Endodermal cell (in vitro differentiated cells): ENCODE data around the gene MAGOHB. TPM values are rescaled to one million over a fixed set of nuclear protein-coding genes. Genes with fewer than 3 reads are reported as not detected.

Experiments
- DNase-seq: peaks from one replicate; pipeline ENCODE4 v3.0.0-alpha.2; 2017
- H3K27ac ChIP-seq: 2 replicates; pipeline ENCODE4 v1.5.1; 2013; ENCODE audit warnings: mild to moderate bottlenecking, low read depth, low read length, moderate library complexity
- H3K27me3 ChIP-seq: 2 replicates; pipeline ENCODE4 v1.6.1; 2013; ENCODE audit warnings: mild to moderate bottlenecking, low read length, moderate library complexity; ENCODE audit not compliant: insufficient read depth, control insufficient read depth, poor library complexity, severe bottlenecking
- H3K36me3 ChIP-seq: 2 replicates; pipeline ENCODE4 v1.7.0; 2013; ENCODE audit warnings: mild to moderate bottlenecking, low read length, moderate library complexity; ENCODE audit not compliant: control insufficient read depth, insufficient read depth
- H3K4me1 ChIP-seq: one replicate; pipeline ENCODE4 v1.7.0; 2013; ENCODE audit warnings: low read length; ENCODE audit not compliant: control insufficient read depth, insufficient read depth
- H3K4me3 ChIP-seq: 2 replicates; pipeline ENCODE4 v1.5.1; 2013; ENCODE audit warnings: mild to moderate bottlenecking, low read length, moderate library complexity
- H3K9ac ChIP-seq: 2 replicates; pipeline ENCODE4 v1.6.1; 2013; ENCODE audit warnings: mild to moderate bottlenecking, low read length, moderate library complexity; ENCODE audit not compliant: poor library complexity, severe bottlenecking; ENCODE audit errors: extremely low read depth
- H3K9me3 ChIP-seq: 2 replicates; pipeline ENCODE4 v1.6.1; 2013; ENCODE audit warnings: mild to moderate bottlenecking, low read length, moderate library complexity; ENCODE audit not compliant: control insufficient read depth
- H3K27ac Mint-ChIP-seq: 2 replicates; pipeline ENCODE4 v1.8.0; 2020; ENCODE audit warnings: mixed read lengths
- H3K27me3 Mint-ChIP-seq: 2 replicates; pipeline ENCODE4 v1.8.0; 2021; ENCODE audit warnings: mild to moderate bottlenecking, mixed read lengths; ENCODE audit not compliant: insufficient read depth
- H3K36me3 Mint-ChIP-seq: 2 replicates; pipeline ENCODE4 v1.8.0; 2020; ENCODE audit warnings: low read depth, mixed read lengths
- H3K4me1 Mint-ChIP-seq: 2 replicates; pipeline ENCODE4 v1.8.0; 2020; ENCODE audit warnings: mixed read lengths
- H3K4me3 Mint-ChIP-seq: 2 replicates; pipeline ENCODE4 v1.8.0; 2020; ENCODE audit warnings: mild to moderate bottlenecking, moderate library complexity, mixed read lengths
- H3K9me3 Mint-ChIP-seq: 2 replicates; pipeline ENCODE4 v1.8.0; 2020; ENCODE audit warnings: mild to moderate bottlenecking, mixed read lengths
- WGBS, 2 experiments: methylation state at CpG; one replicate each; pipeline versions ENCODE4 v1.1.5 to v1.1.7; 2013; ENCODE audit warnings: missing lambda C conversion rate in 2 of 2, mixed read lengths in 1 of 2; ENCODE audit not compliant: insufficient coverage in 1 of 2, insufficient read length in 1 of 2; 5-methylcytosine and 5-hydroxymethylcytosine counted together
- total RNA-seq, 2 donors: library from RNA; stranded (reverse); fragmentation: NEBNext Ultra II Directional in 1 of 2; extraction: Animal tissue kit (Norgen Biotek cat#: 25700) in 1 of 2; gene quantifications; 2 replicates in 1 of 2; 3 replicates in 1 of 2; pipeline ENCODE4 v1.2.1, GENCODE V29; 2021
- TF ChIP-seq, protein P1 (sequence below): fragments of 200-600 bp; sonication (generic); conservative IDR thresholded peaks from 2 replicates; pipeline ENCODE4 v1.5.0; 2021; ENCODE audit warnings: antibody characterized with exemption, mild to moderate bottlenecking

MAGOHB gene
- total RNA-seq, 2 donors from 2014 or later = 53.8 to 75.8 TPM

DNA sequence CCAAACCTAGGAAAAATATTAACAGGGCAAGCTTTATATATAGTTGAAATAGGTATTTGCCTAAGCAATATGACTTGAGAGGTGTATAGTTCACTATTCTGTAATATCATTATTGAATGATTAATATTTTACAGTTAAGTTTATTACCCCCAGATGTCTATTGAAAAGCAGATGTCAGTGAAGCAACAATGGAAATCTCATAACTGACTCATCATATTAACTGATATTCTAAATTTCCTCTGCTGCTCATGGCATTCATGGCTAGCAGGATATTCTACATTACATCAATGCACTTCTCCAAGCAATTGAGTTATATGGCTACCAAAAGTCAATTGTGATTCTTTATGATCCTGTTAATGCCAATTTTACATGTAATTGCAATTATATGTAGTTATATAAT is 9.7 kb upstream of the MAGOHB start:
- peaks cover 2% of the 10 kb centered on the region for H3K9me3 Mint-ChIP-seq
- H3K4me3 ChIP-seq = no peak overlapping the region
- H3K36me3 Mint-ChIP-seq = peaks cover 9% of the 10 kb centered on the region
- no peaks in the 10 kb centered on the region for H3K4me1 Mint-ChIP-seq
- H3K9me3 ChIP-seq = no peaks in the 10 kb centered on the region
- no peaks in the 10 kb centered on the region for H3K4me1 ChIP-seq
- no peak overlapping the region for H3K4me3 Mint-ChIP-seq
- H3K27me3 Mint-ChIP-seq = no peaks in the 10 kb centered on the region
- no peak overlapping the region for H3K9ac ChIP-seq
- H3K27ac Mint-ChIP-seq = no peak overlapping the region
- no peak for DNase-seq
- H3K36me3 ChIP-seq = no peaks in the 10 kb centered on the region
- no peak overlapping the region for H3K27ac ChIP-seq
- peaks cover 9% of the 10 kb centered on the region for H3K27me3 ChIP-seq
- TF ChIP-seq, protein P1, sequence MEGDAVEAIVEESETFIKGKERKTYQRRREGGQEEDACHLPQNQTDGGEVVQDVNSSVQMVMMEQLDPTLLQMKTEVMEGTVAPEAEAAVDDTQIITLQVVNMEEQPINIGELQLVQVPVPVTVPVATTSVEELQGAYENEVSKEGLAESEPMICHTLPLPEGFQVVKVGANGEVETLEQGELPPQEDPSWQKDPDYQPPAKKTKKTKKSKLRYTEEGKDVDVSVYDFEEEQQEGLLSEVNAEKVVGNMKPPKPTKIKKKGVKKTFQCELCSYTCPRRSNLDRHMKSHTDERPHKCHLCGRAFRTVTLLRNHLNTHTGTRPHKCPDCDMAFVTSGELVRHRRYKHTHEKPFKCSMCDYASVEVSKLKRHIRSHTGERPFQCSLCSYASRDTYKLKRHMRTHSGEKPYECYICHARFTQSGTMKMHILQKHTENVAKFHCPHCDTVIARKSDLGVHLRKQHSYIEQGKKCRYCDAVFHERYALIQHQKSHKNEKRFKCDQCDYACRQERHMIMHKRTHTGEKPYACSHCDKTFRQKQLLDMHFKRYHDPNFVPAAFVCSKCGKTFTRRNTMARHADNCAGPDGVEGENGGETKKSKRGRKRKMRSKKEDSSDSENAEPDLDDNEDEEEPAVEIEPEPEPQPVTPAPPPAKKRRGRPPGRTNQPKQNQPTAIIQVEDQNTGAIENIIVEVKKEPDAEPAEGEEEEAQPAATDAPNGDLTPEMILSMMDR = no peak

DNA sequence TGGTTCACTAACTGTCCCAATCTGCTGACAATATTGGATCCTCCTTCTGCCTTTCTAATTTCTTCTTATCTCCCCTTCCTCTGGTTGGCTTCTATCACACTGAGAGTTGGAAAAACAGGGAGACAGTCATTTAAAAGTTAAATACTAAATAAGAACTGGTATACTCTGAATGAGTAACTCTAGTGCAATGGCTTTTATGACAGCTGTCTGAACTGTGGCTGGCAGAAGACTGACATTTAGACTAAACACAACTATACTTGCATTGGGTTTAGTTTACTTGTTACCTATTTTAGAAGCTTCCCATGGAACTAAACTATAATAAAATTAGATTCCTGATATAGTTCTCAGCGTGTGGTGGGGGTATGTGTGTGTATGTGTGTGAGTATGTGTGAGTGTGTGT is 7.9 kb upstream of the MAGOHB start:
- peaks cover 2% of the 10 kb centered on the region for H3K9me3 Mint-ChIP-seq
- no peak overlapping the region for H3K27ac Mint-ChIP-seq
- no CpG with 5 or more reads among the region's 1 CpG for WGBS, 2 experiments
- no peaks in the 10 kb centered on the region for H3K4me1 Mint-ChIP-seq
- no peaks in the 10 kb centered on the region for H3K4me1 ChIP-seq
- H3K27ac ChIP-seq = no peak overlapping the region
- H3K27me3 Mint-ChIP-seq = no peaks in the 10 kb centered on the region
- DNase-seq = no peak
- no peaks in the 10 kb centered on the region for H3K9me3 ChIP-seq
- no peak overlapping the region for H3K9ac ChIP-seq
- H3K27me3 ChIP-seq = peaks cover 10% of the 10 kb centered on the region
- no peak overlapping the region for H3K4me3 ChIP-seq
- H3K36me3 Mint-ChIP-seq = peaks cover 6% of the 10 kb centered on the region
- H3K36me3 ChIP-seq = no peaks in the 10 kb centered on the region
- H3K4me3 Mint-ChIP-seq = no peak overlapping the region
- TF ChIP-seq, protein P1 = no peak

GRCh38 chr12:10620078-10620779 is 6.8 kb upstream of the MAGOHB start:
- Histone ChIP-seq H3K4me1 (no peaks in the 10 kb centered on the region), H3K4me3 (no peak overlapping the region), H3K27me3 (peaks cover 17% of the 10 kb centered on the region), H3K9me3 (no peaks in the 10 kb centered on the region), H3K27ac (no peak overlapping the region), H3K9ac (no peak overlapping the region), H3K36me3 (no peaks in the 10 kb centered on the region)
- Mint-ChIP-seq H3K4me1 (no peaks in the 10 kb centered on the region), H3K27me3 (no peaks in the 10 kb centered on the region), H3K9me3 (peaks cover 2% of the 10 kb centered on the region), H3K27ac (no peak overlapping the region), H3K36me3 (peaks cover 2% of the 10 kb centered on the region), H3K4me3 (no peak overlapping the region)
- TF ChIP-seq, protein P1 = no peak
- 88 to 92% methylated on average over 9 to 10 of the region's 10 CpGs for WGBS, 2 experiments
- DNase-seq = no peak
